ENCODE results near the gene GNB1L.

The GNB1L gene

GRCh38 chr22:19868333-19868732 is 13.7 kb upstream of the GNB1L start:
- ATAC-seq (replicated peaks) (no peak), DNase-seq (no peak)
- Mint-ChIP-seq H3K9me3 (no peaks in the 10 kb centered on the region), H3K27ac (peak overlapping the region in 1 of 2 donors; percentile 75), H3K4me1 (ENCODE audit: low read depth in 2 of 2) (peaks cover 0 to 3% of the 10 kb centered on the region in 2 donors), H3K4me3 (no peak overlapping the region), H3K36me3 (ENCODE audit: insufficient read depth) (no peaks in the 10 kb centered on the region), H3K27me3 (no peaks in the 10 kb centered on the region)

DNA sequence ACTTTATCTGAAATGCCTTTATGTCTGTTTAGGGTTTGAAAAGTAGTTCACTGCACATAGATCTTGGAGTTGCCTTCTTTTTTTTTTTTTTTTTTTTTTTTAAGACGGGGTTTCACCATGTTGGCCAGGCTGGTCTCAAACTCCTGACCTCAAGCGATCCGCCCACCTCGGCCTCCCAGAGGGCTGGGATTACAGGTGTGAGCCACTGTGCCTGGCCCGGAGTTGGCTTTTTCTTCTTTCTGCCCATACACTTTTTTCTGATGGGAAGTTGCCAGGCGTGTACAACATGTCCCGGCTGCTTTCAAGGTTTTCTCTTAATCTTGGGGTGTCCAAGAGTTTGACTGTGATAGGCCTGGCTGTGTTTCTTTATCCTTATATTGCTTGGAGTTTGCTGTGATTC is 12.9 kb upstream of the GNB1L start:
- no peaks in the 10 kb centered on the region for H3K36me3 Mint-ChIP-seq (ENCODE audit: insufficient read depth)
- peaks cover 0 to 3% of the 10 kb centered on the region in 2 donors for H3K4me1 Mint-ChIP-seq (ENCODE audit: low read depth in 2 of 2)
- H3K4me3 Mint-ChIP-seq = no peak overlapping the region
- no peak overlapping the region for H3K27ac Mint-ChIP-seq
- H3K9me3 Mint-ChIP-seq = no peaks in the 10 kb centered on the region
- ATAC-seq (replicated peaks) (no peak), DNase-seq (no peak)
- H3K27me3 Mint-ChIP-seq = no peaks in the 10 kb centered on the region

GRCh38 chr22:19866665-19867009 is 12.0 kb upstream of the GNB1L start:
- no peaks in the 10 kb centered on the region for H3K27me3 Mint-ChIP-seq

DNA sequence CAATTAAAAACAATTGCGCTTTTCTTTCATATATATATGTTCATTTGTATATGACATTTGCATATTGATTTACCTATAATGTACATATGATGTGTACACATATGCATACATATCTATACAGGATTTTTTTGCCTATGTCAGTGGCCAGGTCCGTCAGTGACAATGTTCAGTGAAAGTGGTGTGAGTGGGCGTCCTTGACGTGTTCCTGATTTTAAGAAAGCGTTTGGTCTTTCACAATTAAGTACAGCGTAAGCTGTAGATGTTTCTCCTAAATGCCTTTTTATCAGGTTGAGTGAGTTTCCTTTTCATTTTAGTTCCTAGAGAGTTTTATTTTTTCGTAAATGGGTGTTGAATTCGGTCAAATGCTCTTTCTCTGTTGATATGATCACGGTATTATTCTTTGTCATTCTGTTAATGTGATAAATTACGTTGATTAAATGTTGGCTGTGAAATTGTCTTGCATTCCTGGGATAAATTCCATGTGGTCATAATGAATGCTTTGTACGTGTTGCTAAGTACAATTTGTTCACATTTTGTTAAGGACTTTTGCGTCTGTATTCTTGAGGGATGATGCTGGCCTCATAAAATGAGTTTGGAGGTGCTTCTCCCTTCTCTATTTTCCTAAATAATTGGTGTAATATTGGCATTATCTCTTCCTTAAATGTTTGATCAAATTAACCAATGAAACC is 10.6 kb upstream of the GNB1L start:
- DNase-seq = no peak
- ATAC-seq (replicated peaks) = no peak
- no peaks in the 10 kb centered on the region for H3K27me3 Mint-ChIP-seq
- no peaks in the 10 kb centered on the region for H3K9me3 Mint-ChIP-seq
- no peak overlapping the region for H3K4me3 Mint-ChIP-seq
- no peaks in the 10 kb centered on the region for H3K36me3 Mint-ChIP-seq (ENCODE audit: insufficient read depth)
- H3K27ac Mint-ChIP-seq = no peak overlapping the region
- H3K4me1 Mint-ChIP-seq (ENCODE audit: low read depth in 2 of 2) = peaks cover 0 to 3% of the 10 kb centered on the region in 2 donors

More at GRCh38 chr22:19866665-19867009, 12.0 kb upstream of the GNB1L start:
- ATAC-seq (replicated peaks) (no peak), DNase-seq (no peak)
- Mint-ChIP-seq H3K9me3 (no peaks in the 10 kb centered on the region), H3K4me3 (no peak overlapping the region), H3K36me3 (ENCODE audit: insufficient read depth) (no peaks in the 10 kb centered on the region), H3K27ac (no peak overlapping the region), H3K4me1 (ENCODE audit: low read depth in 2 of 2) (peaks cover 0 to 3% of the 10 kb centered on the region in 2 donors)

GRCh38 chr22:19864538-19865106 is 9.9 kb upstream of the GNB1L start:
- Mint-ChIP-seq H3K4me1 (ENCODE audit: low read depth in 2 of 2) (peaks cover 0 to 3% of the 10 kb centered on the region in 2 donors), H3K4me3 (no peak overlapping the region), H3K9me3 (no peaks in the 10 kb centered on the region), H3K36me3 (ENCODE audit: insufficient read depth) (no peaks in the 10 kb centered on the region), H3K27me3 (no peaks in the 10 kb centered on the region), H3K27ac (peak overlapping the region in 1 of 2 donors; percentile 31)
- no peak for DNase-seq
- no peak for ATAC-seq (replicated peaks)

GRCh38 chr22:19863571-19863970 is 8.9 kb upstream of the GNB1L start:
- H3K9me3 Mint-ChIP-seq = no peaks in the 10 kb centered on the region
- no peak for ATAC-seq (replicated peaks)

DNA sequence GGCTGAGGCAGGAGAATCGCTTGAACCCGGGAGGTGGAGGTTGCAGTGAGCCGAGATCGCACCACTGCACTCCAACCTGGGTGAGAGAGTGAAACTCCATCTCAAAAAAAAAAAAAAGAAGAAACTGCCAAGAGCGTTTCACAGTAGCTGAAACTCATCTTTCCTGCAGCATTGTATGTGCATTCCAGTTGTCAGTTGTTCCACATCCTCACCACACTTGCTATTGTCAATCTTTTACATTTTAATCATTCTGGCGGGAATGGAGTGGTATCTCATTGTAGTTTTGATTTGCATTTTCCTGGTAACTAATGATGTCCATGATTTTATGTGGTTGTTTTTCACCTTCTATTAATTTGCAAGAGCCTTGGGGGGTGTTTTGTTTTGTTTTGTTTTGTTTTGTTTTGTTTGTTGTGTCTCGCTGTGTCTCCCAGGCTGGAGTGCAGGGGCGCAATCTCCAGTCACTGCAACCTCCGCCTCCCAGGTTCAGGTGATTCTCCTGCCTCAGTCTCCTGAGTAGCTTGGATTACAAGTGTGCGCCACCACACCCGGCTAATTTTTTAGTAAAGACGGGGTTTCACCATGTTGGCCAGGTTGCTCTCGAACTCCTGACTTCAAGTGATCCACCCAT is 8.1 kb upstream of the GNB1L start:
- Mint-ChIP-seq H3K9me3 (no peaks in the 10 kb centered on the region), H3K4me1 (ENCODE audit: low read depth in 2 of 2) (peaks cover 0 to 3% of the 10 kb centered on the region in 2 donors), H3K27ac (no peak overlapping the region), H3K27me3 (no peaks in the 10 kb centered on the region), H3K36me3 (ENCODE audit: insufficient read depth) (peaks cover 2% of the 10 kb centered on the region), H3K4me3 (no peak overlapping the region)
- ATAC-seq (replicated peaks) (no peak), DNase-seq (no peak)

More at GRCh38 chr22:19863571-19863970, 8.9 kb upstream of the GNB1L start:
- Mint-ChIP-seq H3K27ac (no peak overlapping the region), H3K4me3 (no peak overlapping the region), H3K27me3 (no peaks in the 10 kb centered on the region), H3K36me3 (ENCODE audit: insufficient read depth) (no peaks in the 10 kb centered on the region), H3K4me1 (ENCODE audit: low read depth in 2 of 2) (peaks cover 0 to 3% of the 10 kb centered on the region in 2 donors)
- no peak for DNase-seq

DNA sequence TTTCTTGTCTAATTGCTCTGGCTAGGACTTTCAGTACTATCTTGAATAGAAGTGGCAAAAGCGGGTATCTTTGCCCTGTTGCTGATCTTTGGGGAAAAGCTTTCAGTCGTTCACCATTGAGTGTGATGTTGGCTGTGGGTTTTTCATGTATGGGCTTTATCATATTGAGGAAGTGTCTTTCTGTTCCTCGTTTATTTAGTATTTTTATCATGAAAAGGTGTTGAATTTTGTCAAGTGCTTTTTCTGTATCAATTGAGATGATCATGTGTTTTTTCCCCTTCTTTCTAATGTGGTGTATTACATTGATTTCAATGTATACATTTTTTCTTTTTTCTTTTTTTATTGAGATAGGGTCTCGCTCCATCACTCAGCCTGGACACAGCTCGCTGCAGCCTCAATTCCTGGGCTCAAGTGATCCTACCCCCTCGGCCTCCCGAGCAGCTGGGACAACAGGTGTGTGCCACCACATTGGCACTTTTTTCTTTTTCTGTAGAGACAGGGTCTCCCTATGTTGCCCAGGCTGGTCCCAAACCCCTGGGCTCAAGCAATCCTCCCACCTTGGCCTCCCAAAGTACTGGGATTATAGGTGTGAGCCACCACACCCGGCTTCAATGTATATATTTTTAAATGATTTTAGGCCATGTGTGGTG is 5.3 kb upstream of the GNB1L start:
- Mint-ChIP-seq H3K36me3 (ENCODE audit: insufficient read depth) (peaks cover 2% of the 10 kb centered on the region), H3K4me1 (ENCODE audit: low read depth in 2 of 2) (peaks cover 6 to 11% of the 10 kb centered on the region in 2 donors), H3K27ac (no peak overlapping the region), H3K27me3 (no peaks in the 10 kb centered on the region), H3K9me3 (no peaks in the 10 kb centered on the region), H3K4me3 (no peak overlapping the region)
- ATAC-seq (replicated peaks) (no peak), DNase-seq (no peak)

GRCh38 chr22:19857382-19857781 is 2.7 kb upstream of the GNB1L start:
- H3K4me3 Mint-ChIP-seq = no peak overlapping the region
- no peaks in the 10 kb centered on the region for H3K9me3 Mint-ChIP-seq
- H3K36me3 Mint-ChIP-seq (ENCODE audit: insufficient read depth) = peaks cover 8% of the 10 kb centered on the region

DNA sequence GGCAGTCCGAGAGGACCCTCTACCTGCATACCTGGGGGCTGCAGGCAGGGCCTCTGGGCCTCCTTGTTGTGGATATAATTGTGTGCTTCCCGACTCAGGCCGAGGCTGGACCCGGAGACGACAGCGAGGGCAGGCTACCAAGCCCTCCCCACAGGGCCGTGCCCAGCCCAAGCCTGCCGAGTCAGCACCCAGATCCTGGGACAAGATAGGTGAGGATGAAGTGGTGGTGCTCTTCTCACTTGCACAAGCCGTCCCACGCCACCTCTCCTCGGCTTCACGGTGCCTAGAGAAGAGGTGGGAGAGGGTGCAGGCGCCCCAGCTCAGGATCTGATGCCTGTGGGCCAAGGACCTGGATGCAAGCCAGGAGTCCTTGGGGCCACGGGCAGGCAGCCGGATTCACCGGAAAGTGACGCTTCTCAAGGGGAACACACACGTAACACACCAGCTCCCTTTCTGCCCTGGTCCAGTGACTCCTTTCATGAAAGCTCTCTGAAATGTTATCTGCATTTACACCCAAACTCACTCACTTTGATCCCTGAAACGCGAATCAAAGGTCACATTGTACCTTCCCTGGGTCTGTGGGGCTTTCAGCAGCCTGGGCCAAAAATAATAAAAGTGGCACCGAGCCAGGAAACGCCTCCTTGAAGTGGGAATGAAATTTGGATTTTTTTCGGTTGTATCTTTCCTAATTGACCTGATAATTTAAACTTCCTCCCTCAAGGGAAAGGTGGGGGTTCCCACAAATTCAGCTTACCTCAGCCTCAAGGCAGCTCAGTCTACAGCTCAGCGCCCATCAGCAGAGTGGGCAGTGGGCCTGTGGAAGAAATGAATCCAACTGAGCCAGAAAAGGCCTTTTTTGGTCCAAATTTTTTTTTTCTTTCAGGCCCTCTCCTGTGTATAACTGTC is 1.1 kb upstream of the GNB1L start:
- ATAC-seq (replicated peaks) (peak; percentile 20), DNase-seq (peak in 1 of 3 experiments; percentile 21)
- Mint-ChIP-seq H3K27ac (peak overlapping the region; percentile 92 to 94), H3K27me3 (no peaks in the 10 kb centered on the region), H3K4me1 (ENCODE audit: low read depth in 2 of 2) (peaks cover 30 to 31% of the 10 kb centered on the region in 2 donors), H3K4me3 (peak overlapping the region; percentile 96 to 97), H3K36me3 (ENCODE audit: insufficient read depth) (peaks cover 12% of the 10 kb centered on the region), H3K9me3 (no peaks in the 10 kb centered on the region)

More at GRCh38 chr22:19857382-19857781, 2.7 kb upstream of the GNB1L start:
- Mint-ChIP-seq H3K4me1 (ENCODE audit: low read depth in 2 of 2) (peaks cover 24 to 26% of the 10 kb centered on the region in 2 donors), H3K27me3 (no peaks in the 10 kb centered on the region), H3K27ac (peak overlapping the region; percentile 33 to 92)
- no peak for ATAC-seq (replicated peaks)
- DNase-seq = no peak

DNA sequence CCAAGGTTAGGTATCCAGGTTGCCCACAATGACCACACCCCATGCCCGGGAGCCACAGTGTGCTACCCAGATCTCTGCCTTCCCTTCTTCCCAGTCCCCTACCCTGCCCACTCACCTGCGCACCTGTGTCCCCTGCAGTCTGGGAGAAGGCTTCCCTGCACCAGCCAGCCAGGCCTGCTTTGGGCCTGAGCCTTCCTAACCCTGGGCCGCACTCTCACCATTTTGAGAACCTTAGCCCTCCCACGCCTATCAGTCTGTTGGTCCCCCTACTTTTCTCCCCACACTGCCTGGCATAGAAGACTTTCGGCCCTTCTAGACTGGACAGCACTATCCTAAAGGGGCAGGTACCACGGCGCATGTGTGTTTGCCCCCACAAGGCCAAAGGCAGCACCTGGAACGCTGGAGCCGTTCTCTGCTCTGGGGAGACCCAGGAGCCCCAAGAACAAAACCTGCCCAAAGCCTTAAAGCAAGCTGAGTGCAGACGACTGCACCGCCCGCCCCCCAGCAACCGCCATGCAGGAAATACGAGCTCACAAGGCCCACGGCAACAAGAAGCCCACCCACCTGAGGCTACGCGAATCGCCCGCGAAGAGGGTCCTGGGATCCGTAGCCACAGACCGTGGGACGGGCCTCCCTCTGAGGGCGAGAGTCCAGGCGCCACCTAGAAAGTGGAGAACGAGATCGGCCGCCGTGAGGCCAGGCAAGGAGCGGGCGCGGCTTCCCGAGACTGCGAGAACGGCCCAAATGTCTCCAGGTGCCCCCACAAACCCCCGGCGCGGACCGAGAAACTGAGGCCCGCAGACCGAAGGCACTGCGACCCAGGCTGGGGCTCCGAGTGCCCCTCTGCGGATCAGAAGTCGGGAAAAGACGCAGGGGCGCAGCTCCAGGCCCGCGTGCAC is 546 bp downstream of the GNB1L start:
- DNase-seq (peak in 1 of 3 experiments; percentile 10), ATAC-seq (replicated peaks) (no peak)
- H3K9me3 Mint-ChIP-seq = no peaks in the 10 kb centered on the region
- peak overlapping the region; percentile 92 to 94 for H3K27ac Mint-ChIP-seq
- H3K27me3 Mint-ChIP-seq = no peaks in the 10 kb centered on the region
- H3K4me1 Mint-ChIP-seq (ENCODE audit: low read depth in 2 of 2) = peaks cover 35 to 40% of the 10 kb centered on the region in 2 donors
- H3K36me3 Mint-ChIP-seq (ENCODE audit: insufficient read depth) = peaks cover 17% of the 10 kb centered on the region
- H3K4me3 Mint-ChIP-seq = peak overlapping the region; percentile 96 to 97
